Urinary bladder (tissue), 4 donors: ENCODE results near the gene CCNB2. TPM values are rescaled to one million over a fixed set of nuclear protein-coding genes. Genes with fewer than 3 reads are reported as not detected.

ENCODE experiments used
- DNase-seq: peaks from one replicate; pipeline ENCODE4 v3.0.0-alpha.2; 2015; ENCODE audit errors: extremely low spot score
- H3K27ac ChIP-seq: one replicate; pipeline ENCODE4 v1.5.1; 2013; ENCODE audit warnings: low read depth, mild to moderate bottlenecking, moderate library complexity
- H3K36me3 ChIP-seq: one replicate; pipeline ENCODE4 v1.6.1; 2013; ENCODE audit warnings: mild to moderate bottlenecking, moderate library complexity; ENCODE audit not compliant: insufficient read depth
- H3K4me1 ChIP-seq: one replicate; pipeline ENCODE4 v1.6.1; 2013; ENCODE audit warnings: mild to moderate bottlenecking, moderate library complexity; ENCODE audit not compliant: insufficient read depth
- H3K4me3 ChIP-seq: one replicate; pipeline ENCODE4 v1.5.1; 2013; ENCODE audit warnings: low read depth, low read length
- WGBS: extraction: QIAGEN DNeasy Blood & Tissue Kit; methylation state at CpG from one replicate; pipeline ENCODE4 v1.1.7; 2013; 5-methylcytosine and 5-hydroxymethylcytosine counted together
- polyA plus RNA-seq: library from polyadenylated mRNA; stranded (reverse); fragments of 200-250 nt; gene quantifications from one replicate; pipeline ENCODE4 v1.2.3, GENCODE V29; 2013
- total RNA-seq: library from RNA; depleted of rRNA; stranded (reverse); fragments of >200 nt; gene quantifications from one replicate; pipeline ENCODE4 v1.2.3, GENCODE V29; 2014
- donor health status: healthy with polysubstance abuse.
- donor health status: healthy.

Gene CCNB2
- total RNA-seq (18.2 TPM), polyA plus RNA-seq (0.61 TPM)

- WGBS, result under 1% methylated on average over 57 of the region's 57 CpGs
- Histone ChIP-seq H3K4me1 (no peaks in the 10 kb centered on the region), H3K27ac (no peak within 1 kb of the TSS), H3K4me3 (peak within 1 kb of the TSS; percentile 42), H3K36me3 (no peaks in the 10 kb centered on the region)
- peak; percentile 93 for DNase-seq
Observed at GRCh38 chr15:59104912-59105732, at the start of gene CCNB2. Gene CCNB2, plus strand, starts transcription at chr15:59105146. Its CDS starts 123 bp downstream, at chr15:59105269.

GRCh38 chr15:59059076-59059597, 45.8 kb upstream of the CCNB2 start:
- H3K4me1 ChIP-seq, result no peaks in the 10 kb centered on the region
- H3K36me3 ChIP-seq, result peaks cover 7% of the 10 kb centered on the region
- 98% methylated on average over 2 of the region's 2 CpGs for WGBS
- no peak for DNase-seq
- no peak overlapping the region for H3K27ac ChIP-seq
- no peak overlapping the region for H3K4me3 ChIP-seq

- H3K4me1 ChIP-seq, result no peaks in the 10 kb centered on the region
- no peak overlapping the region for H3K27ac ChIP-seq
- peaks cover 7% of the 10 kb centered on the region for H3K36me3 ChIP-seq
- 94% methylated on average over 4 of the region's 4 CpGs for WGBS
- H3K4me3 ChIP-seq, result no peak overlapping the region
- DNase-seq, result no peak
Observed at GRCh38 chr15:59060348-59060747, 44.6 kb upstream of the CCNB2 start.

- WGBS, result 81% methylated on average over 4 of the region's 4 CpGs
- Histone ChIP-seq H3K4me3 (no peak overlapping the region), H3K27ac (no peak overlapping the region), H3K4me1 (no peaks in the 10 kb centered on the region), H3K36me3 (peaks cover 12% of the 10 kb centered on the region)
- no peak for DNase-seq
Observed at GRCh38 chr15:59063042-59063441, 41.9 kb upstream of the CCNB2 start.

- Histone ChIP-seq H3K36me3 (peaks cover 5% of the 10 kb centered on the region), H3K4me3 (no peak overlapping the region)
Observed at GRCh38 chr15:59069430-59069829, 35.5 kb upstream of the CCNB2 start.

GRCh38 chr15:59074607-59075006, 30.3 kb upstream of the CCNB2 start:
- no peak overlapping the region for H3K27ac ChIP-seq
- DNase-seq, result no peak
- no peak overlapping the region for H3K4me3 ChIP-seq
- H3K4me1 ChIP-seq, result no peaks in the 10 kb centered on the region
- WGBS, result 91% methylated on average over 1 of the region's 1 CpG
- no peaks in the 10 kb centered on the region for H3K36me3 ChIP-seq

More at GRCh38 chr15:59069430-59069829, 35.5 kb upstream of the CCNB2 start:
- DNase-seq, result no peak
- no peak overlapping the region for H3K27ac ChIP-seq
- no peaks in the 10 kb centered on the region for H3K4me1 ChIP-seq
- WGBS, result 77% methylated on average over 1 of the region's 1 CpG

- H3K27ac ChIP-seq, result no peak overlapping the region
- WGBS, result 93% methylated on average over 2 of the region's 2 CpGs
- DNase-seq, result no peak
- no peak overlapping the region for H3K4me3 ChIP-seq
- no peaks in the 10 kb centered on the region for H3K4me1 ChIP-seq
- H3K36me3 ChIP-seq, result peaks cover 7% of the 10 kb centered on the region
Observed at GRCh38 chr15:59087731-59088130, 17.2 kb upstream of the CCNB2 start.

GRCh38 chr15:59094077-59094476, 10.9 kb upstream of the CCNB2 start:
- H3K27ac ChIP-seq, result no peak overlapping the region
- H3K36me3 ChIP-seq, result peaks cover 2% of the 10 kb centered on the region
- H3K4me3 ChIP-seq, result no peak overlapping the region
- H3K4me1 ChIP-seq, result no peaks in the 10 kb centered on the region
- 96% methylated on average over 1 of the region's 1 CpG for whole genome bisulfite sequencing
- no peak for DNase-seq

- peaks cover 2% of the 10 kb centered on the region for H3K36me3 ChIP-seq
Observed at GRCh38 chr15:59096429-59096828, 8.5 kb upstream of the CCNB2 start.

GRCh38 chr15:59099162-59099685, 5.7 kb upstream of the CCNB2 start:
- Histone ChIP-seq H3K4me3 (no peak overlapping the region), H3K36me3 (no peaks in the 10 kb centered on the region), H3K4me1 (no peaks in the 10 kb centered on the region), H3K27ac (no peak overlapping the region)
- no peak for DNase-seq
- 50% methylated on average over 2 of the region's 2 CpGs for WGBS

More at GRCh38 chr15:59096429-59096828, 8.5 kb upstream of the CCNB2 start:
- DNase-seq, result no peak
- no peaks in the 10 kb centered on the region for H3K4me1 ChIP-seq
- 91% methylated on average over 3 of the region's 3 CpGs for WGBS
- H3K4me3 ChIP-seq, result no peak overlapping the region
- H3K27ac ChIP-seq, result no peak overlapping the region

- H3K27ac ChIP-seq, result no peak overlapping the region
- 1% methylated on average over 9 of the region's 9 CpGs for WGBS
- H3K4me3 ChIP-seq, result peak overlapping the region; percentile 42
Observed at GRCh38 chr15:59104602-59104911, 389 bp upstream of the CCNB2 start.

GRCh38 chr15:59105854-59106253, 908 bp downstream of the CCNB2 start:
- WGBS, result 46% methylated on average over 2 of the region's 2 CpGs
- H3K4me3 ChIP-seq, result no peak overlapping the region
- H3K36me3 ChIP-seq, result no peaks in the 10 kb centered on the region
- H3K4me1 ChIP-seq, result no peaks in the 10 kb centered on the region
- no peak overlapping the region for H3K27ac ChIP-seq
- no peak for DNase-seq

More at GRCh38 chr15:59104602-59104911, 389 bp upstream of the CCNB2 start:
- H3K4me1 ChIP-seq, result no peaks in the 10 kb centered on the region
- no peaks in the 10 kb centered on the region for H3K36me3 ChIP-seq
- DNase-seq, result no peak

- DNase-seq, result no peak
- no peaks in the 10 kb centered on the region for H3K36me3 ChIP-seq
- no peak overlapping the region for H3K27ac ChIP-seq
- no peaks in the 10 kb centered on the region for H3K4me1 ChIP-seq
- WGBS, result 91% methylated on average over 4 of the region's 4 CpGs
- no peak overlapping the region for H3K4me3 ChIP-seq
Observed at GRCh38 chr15:59111251-59111650, 6.3 kb downstream of the CCNB2 start.

- H3K27ac ChIP-seq, result no peak overlapping the region
- no peak overlapping the region for H3K4me3 ChIP-seq
- WGBS, result 66% methylated on average over 2 of the region's 2 CpGs
- no peaks in the 10 kb centered on the region for H3K36me3 ChIP-seq
- no peak for DNase-seq
- no peaks in the 10 kb centered on the region for H3K4me1 ChIP-seq
Observed at GRCh38 chr15:59115047-59115446, 10.1 kb downstream of the CCNB2 start.
